Measurements from ENCODE around the gene ADM5. TPM values are rescaled to one million over a fixed set of nuclear protein-coding genes. Genes with fewer than 3 reads are reported as not detected.
A peak's percentile ranks its signal among the peaks of the same experiment; 100 is the strongest.

Gene ADM5
- total and polyA plus RNA-seq, 7 donors = 0.49 to 3.1 (median 1.5) TPM; not detected in 2

DNA sequence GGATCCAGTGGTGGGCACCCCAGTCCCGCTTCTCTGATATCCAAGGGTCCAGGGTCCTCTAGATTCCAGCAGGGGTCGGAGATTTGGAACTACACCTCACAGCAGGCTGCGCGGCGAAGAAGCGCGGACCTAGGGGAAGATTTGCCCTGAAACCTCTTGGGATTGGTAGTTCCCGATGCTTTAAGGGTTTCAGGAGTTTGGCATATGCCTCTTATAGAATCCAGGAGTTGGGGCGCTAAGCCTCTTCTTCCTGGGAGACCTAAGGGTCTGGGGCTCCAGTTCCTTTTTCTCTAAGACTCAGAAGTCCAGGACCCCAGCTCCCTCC, 23.3 kb upstream of the ADM5 start:
- no peak for TF ChIP-seq POLR2A (IDR thresholded peaks at IDR 0.05)
- TF ChIP-seq, protein P1, sequence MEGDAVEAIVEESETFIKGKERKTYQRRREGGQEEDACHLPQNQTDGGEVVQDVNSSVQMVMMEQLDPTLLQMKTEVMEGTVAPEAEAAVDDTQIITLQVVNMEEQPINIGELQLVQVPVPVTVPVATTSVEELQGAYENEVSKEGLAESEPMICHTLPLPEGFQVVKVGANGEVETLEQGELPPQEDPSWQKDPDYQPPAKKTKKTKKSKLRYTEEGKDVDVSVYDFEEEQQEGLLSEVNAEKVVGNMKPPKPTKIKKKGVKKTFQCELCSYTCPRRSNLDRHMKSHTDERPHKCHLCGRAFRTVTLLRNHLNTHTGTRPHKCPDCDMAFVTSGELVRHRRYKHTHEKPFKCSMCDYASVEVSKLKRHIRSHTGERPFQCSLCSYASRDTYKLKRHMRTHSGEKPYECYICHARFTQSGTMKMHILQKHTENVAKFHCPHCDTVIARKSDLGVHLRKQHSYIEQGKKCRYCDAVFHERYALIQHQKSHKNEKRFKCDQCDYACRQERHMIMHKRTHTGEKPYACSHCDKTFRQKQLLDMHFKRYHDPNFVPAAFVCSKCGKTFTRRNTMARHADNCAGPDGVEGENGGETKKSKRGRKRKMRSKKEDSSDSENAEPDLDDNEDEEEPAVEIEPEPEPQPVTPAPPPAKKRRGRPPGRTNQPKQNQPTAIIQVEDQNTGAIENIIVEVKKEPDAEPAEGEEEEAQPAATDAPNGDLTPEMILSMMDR (IDR thresholded peaks at IDR 0.05) = no peak
- no peak for TF ChIP-seq POLR2AphosphoS5 (IDR thresholded peaks at IDR 0.05)
- TF ChIP-seq EP300 (IDR thresholded peaks at IDR 0.05) = no peak
- whole genome bisulfite sequencing, 2 donors = 1% methylated on average over 9 of the region's 9 CpGs
- peak overlapping the region; percentile 62 to 75 (median 66) for H3K4me3 ChIP-seq
- peaks cover 0 to 33% (median 22%) of the 10 kb centered on the region in 4 donors for H3K4me1 ChIP-seq
- intact Hi-C loops (cut with DNase I) = no loop called here
- DNase-seq = no peak
- no peaks in the 10 kb centered on the region for H3K9me3 ChIP-seq
- no peaks in the 10 kb centered on the region for H3K27me3 ChIP-seq
- H3K27ac ChIP-seq = peak overlapping the region; percentile 87 to 95 (median 92)
- H3K36me3 ChIP-seq = peaks cover 10 to 30% (median 15%) of the 10 kb centered on the region in 4 donors

DNA sequence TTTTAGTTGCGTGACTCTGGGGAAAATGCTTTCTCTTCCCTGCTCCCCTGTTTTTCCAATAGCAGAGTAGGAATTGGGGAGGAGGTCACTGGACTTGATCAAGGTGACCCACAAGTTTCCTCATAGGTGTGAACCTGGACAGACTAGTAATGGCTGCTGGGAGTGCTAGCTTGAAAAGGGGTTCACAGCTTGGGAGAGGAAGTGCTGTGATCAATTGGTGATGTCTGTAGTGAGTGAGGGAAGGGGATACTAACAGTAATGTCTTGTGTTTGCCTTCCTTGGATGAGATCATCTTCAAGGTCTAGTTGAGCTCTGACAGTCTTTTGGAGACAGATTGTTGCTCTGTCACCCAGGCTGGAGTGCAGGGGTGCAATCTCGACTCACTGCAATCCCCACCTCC, 21.9 kb upstream of the ADM5 start:
- peaks cover 0 to 39% (median 27%) of the 10 kb centered on the region in 4 donors for H3K4me1 ChIP-seq
- no peaks in the 10 kb centered on the region for H3K9me3 ChIP-seq
- no peak for DNase-seq
- WGBS, 2 donors = 89 to 93% methylated on average over 2 of the region's 2 CpGs
- peaks cover 3 to 16% (median 5%) of the 10 kb centered on the region in 4 donors for H3K36me3 ChIP-seq
- H3K27me3 ChIP-seq = no peaks in the 10 kb centered on the region
- no peak overlapping the region for H3K27ac ChIP-seq
- TF ChIP-seq POLR2AphosphoS5 (IDR thresholded peaks at IDR 0.05) (no peak), POLR2A (IDR thresholded peaks at IDR 0.05) (no peak), EP300 (IDR thresholded peaks at IDR 0.05) (no peak)
- TF ChIP-seq, protein P1 (IDR thresholded peaks at IDR 0.05) = no peak
- intact Hi-C loops (cut with DNase I) = no loop called here
- no peak overlapping the region for H3K4me3 ChIP-seq

- H3K4me3 ChIP-seq = no peak overlapping the region
- H3K27ac ChIP-seq = no peak overlapping the region
- DNase-seq = no peak
- 92 to 96% methylated on average over 3 of the region's 3 CpGs for WGBS, 2 donors
- H3K27me3 ChIP-seq = no peaks in the 10 kb centered on the region
- TF ChIP-seq, protein P1 (IDR thresholded peaks at IDR 0.05) = no peak
- TF ChIP-seq POLR2AphosphoS5 (IDR thresholded peaks at IDR 0.05) (no peak), POLR2A (IDR thresholded peaks at IDR 0.05) (no peak), EP300 (IDR thresholded peaks at IDR 0.05) (no peak)
- H3K4me1 ChIP-seq = peaks cover 0 to 26% (median 17%) of the 10 kb centered on the region in 4 donors
- no peaks in the 10 kb centered on the region for H3K9me3 ChIP-seq
- peaks cover 0 to 9% (median 0%) of the 10 kb centered on the region in 4 donors for H3K36me3 ChIP-seq
- intact Hi-C loops (cut with DNase I) = no loop called here
Measured at GRCh38 chr19:49669516-49669915, 19.9 kb upstream of the ADM5 start.

DNA sequence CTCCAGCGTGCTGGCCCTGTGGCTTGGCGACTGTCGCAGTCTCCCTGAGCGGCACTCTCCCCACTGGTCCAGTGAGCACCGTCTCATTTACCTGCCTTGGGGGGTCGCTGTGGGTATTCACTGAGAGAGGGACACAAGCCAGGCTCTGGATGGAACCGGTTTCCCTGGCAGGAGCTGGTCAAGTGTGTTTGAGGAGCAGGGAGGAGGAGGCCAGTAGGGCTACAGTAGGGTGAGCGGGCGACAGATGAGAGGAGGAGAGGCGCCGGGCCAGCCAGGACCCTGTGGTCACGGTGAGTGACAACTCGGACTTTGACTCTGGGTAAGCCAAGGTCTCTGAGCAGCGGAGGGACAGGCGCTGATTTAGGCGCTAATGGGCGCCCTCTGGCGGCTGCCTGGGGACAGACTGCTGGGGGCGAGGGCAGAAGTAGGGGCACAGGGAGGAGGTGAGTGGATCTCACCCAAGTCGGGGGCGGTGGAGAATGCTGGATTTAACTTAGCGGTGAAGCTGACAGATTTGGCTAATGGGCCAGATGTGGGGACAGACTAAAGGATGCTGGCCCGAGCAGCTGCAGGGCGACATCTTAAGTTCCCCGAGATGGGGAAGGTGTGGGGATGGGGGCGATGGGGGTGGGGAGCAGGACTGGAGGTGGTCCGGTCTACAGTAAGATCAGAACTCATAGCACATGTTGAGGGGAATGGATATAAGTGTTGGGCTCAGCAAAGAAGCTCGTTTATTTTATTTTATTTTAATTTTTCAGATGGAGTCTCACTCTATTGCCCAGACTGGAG, 17.1 kb upstream of the ADM5 start:
- Histone ChIP-seq H3K27ac (peak overlapping the region in 3 of 4 donors; percentile 46 to 56 (median 53)), H3K9me3 (no peaks in the 10 kb centered on the region), H3K36me3 (peaks cover 0 to 9% (median 0%) of the 10 kb centered on the region in 4 donors), H3K27me3 (no peaks in the 10 kb centered on the region), H3K4me1 (peaks cover 0 to 14% (median 13%) of the 10 kb centered on the region in 4 donors), H3K4me3 (no peak overlapping the region)
- TF ChIP-seq, protein P1 (IDR thresholded peaks at IDR 0.05) = peak; percentile 66 to 92 (median 80)
- TF ChIP-seq POLR2AphosphoS5 (IDR thresholded peaks at IDR 0.05) (no peak), POLR2A (IDR thresholded peaks at IDR 0.05) (no peak), EP300 (IDR thresholded peaks at IDR 0.05) (no peak)
- peak; percentile 83 for DNase-seq
- intact Hi-C loops (cut with DNase I) = no loop called here
- WGBS, 2 donors = 18 to 31% methylated on average over 28 of the region's 28 CpGs
